NCI-H1694 (cell line): ENCODE data around the gene RCE1.

Experiments used
- DNase-seq: peaks from one replicate; lab custom pipeline; 2025; lab: John Stamatoyannopoulos, UW

RCE1 gene

GRCh38 chr11:66869567-66869870, 26.3 kb downstream of the RCE1 start:
- no peak for DNase-seq

GRCh38 chr11:66870131-66870530, 26.9 kb downstream of the RCE1 start:
- DNase-seq: no peak

GRCh38 chr11:66870616-66871520, 27.6 kb downstream of the RCE1 start:
- DNase-seq: no peak

DNA sequence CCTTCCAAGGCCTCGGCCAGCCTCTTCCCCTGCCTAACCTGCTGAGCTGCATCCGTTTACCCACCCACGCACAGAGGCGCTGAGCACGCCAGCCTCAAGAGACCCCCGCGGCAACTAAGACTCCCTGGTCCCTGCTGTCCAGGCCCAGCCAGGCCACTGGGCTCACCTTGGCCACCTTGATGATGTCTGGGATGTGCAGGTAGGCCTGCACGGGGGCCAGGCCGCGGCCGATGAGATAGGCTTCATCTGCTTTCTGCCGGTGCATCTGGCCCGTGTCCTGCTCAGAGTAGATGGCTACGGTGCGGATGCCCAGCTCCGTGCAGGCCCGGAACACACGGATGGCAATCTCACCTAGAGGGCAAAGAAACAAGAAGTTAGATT, 28.3 kb downstream of the RCE1 start:
- DNase-seq: no peak

DNA sequence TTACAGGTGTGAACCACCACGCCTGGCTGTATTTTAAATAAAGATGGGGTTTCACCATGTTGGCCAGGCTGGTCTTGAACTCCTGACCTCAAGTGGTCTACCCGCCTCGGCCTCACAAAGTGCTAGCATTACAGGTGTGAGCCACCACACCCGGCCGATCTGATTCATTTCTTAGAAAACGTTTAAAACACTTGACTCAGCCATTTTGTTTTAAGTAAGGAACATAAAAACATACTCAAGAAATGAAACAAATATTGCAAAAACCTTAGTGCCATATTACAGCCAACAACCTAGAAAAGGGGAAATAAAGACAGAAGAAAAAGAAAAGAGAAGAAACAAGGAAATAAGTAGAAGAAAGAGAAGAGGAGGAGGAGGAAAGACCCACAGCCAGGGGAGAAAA, 31.0 kb downstream of the RCE1 start:
- DNase-seq: no peak

GRCh38 chr11:66875378-66875777, 32.1 kb downstream of the RCE1 start:
- DNase-seq: no peak

DNA sequence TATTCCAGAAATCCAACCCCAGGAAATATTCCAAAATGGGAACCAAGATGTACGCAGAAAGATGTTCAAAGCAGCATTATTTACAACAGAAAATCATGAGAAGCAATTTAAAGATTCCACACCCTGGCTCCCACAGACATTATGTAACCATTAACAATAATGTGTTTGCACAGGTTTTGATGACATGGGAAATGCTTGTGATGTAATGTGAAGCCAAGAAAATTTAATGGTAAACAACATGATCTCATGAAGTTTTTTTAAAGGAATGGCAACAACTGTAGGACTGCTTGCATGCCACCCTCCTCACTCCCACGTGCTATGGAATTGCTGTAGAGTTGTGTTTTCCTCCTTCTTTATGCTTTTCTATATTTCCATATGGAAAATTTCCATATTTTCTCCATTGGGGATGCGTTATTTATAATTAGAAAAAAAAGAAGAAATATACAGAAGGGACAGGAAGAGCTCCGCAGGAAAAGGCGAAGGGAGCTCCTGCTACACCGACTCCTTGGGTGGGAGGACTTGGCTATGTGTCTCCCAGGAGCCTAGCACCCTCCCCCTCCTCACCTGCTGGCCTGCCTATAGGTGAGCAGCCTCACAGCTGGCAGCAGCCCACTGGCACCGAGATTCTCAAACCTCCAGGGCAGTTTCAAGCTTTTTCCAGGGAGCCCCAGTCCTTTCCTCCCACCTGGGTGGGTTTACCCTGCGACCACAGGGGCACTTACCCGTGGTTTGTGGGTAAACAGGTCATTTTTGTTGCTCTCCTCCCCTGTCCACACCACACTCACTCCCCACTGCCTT, 34.5 kb downstream of the RCE1 start:
- no peak for DNase-seq

GRCh38 chr11:66878474-66878873, 35.2 kb downstream of the RCE1 start:
- DNase-seq: no peak

DNA sequence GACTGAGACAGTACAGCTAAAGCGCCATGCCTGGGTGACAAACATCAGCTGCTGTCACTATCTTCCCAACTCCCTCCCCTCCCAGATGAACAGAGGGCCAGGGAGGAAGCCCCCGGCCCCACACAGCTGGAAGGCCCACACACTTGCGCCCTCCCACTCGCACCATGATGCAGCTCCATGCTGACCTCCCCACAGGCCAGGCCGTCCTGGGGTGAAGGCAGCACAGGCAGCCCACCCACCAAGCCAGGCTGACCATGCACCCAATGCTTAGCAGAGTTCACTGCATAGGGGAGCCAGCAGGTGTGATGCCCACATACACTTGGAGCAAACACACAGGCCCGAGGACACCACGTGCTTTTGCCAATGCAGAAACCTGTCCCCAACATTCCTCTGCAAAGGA, 35.8 kb downstream of the RCE1 start:
- no peak for DNase-seq

GRCh38 chr11:66879583-66879982, 36.3 kb downstream of the RCE1 start:
- DNase-seq: no peak

- DNase-seq: no peak
These were observed 36.8 kb downstream of the RCE1 start for GRCh38 chr11:66879999-66880398.

DNA sequence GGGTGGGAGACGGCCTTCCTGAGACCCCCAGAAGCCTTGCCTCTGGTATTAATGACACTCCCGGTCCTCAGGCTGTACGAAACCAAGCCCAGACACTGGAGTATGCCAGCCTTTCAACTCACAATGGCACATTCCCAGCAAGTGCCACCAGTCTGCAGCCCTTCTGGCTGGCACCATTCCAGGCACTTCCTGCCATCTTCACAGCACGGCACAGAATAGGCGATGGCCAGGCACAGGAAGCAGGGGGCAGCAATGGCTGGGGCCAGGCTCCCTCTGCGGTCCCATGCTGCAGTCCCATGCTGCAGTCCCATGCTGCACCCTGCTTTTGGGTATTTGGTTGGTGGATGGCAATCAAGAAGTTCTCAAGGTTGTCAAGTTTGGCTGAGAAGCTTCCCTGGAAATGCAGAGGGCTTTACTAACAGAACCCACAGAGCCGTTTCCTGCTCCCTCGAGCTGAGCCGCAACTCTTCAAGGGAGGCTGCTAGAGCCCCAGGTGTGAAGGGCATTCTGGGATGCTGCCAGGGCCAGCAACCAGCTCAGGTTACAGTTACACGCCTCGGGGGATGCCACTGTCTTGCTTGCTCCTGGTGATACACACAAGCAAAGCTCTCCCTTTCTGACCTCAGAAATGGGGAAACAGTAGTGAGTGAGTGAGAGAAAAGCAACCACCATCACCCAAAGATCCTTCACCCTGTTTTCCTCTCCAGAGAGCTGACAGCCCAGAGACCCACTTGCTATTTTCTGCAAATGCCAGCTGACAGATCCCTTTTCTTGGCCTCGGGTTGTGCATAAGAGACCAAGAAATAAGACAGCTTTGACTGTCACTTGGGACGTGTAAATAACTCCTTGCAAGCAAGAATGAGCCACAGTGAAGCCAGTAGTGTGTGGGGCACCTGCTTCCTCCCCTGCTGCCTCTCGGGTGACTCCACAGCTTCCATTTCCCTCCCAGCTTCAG, 37.5 kb downstream of the RCE1 start:
- DNase-seq: peak; percentile 39

- no peak for DNase-seq
These were observed 38.2 kb downstream of the RCE1 start for GRCh38 chr11:66881451-66881835.

DNA sequence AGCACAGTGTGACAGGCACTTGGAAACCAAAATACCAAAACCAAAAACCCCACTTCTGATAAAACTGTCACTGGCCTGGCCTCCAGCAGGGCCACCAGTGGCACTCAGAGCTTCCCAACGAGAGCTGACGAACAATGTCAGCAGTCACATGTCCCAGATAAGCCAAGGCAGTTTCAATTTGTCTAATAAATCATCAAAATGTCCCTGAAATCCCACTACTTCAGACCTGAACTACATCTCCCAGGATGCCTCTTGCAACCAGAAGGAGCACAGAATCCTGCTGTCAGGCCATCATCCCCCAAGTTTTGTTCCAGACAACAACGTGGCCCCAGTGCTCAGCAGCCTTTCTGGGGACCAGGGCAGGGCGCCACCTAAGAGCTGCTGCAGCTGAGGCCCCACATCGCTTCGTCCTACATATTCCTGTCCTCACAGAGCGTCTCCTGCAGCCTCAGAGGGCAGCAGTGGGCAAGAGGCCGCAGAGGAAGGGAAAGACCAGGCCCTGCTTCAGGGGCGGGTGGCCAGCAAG, 38.7 kb downstream of the RCE1 start:
- peak; percentile 27 for DNase-seq

GRCh38 chr11:66882561-66883015, 39.3 kb downstream of the RCE1 start:
- DNase-seq: no peak

GRCh38 chr11:66883016-66883965, 40.0 kb downstream of the RCE1 start:
- DNase-seq: peak; percentile 69

DNA sequence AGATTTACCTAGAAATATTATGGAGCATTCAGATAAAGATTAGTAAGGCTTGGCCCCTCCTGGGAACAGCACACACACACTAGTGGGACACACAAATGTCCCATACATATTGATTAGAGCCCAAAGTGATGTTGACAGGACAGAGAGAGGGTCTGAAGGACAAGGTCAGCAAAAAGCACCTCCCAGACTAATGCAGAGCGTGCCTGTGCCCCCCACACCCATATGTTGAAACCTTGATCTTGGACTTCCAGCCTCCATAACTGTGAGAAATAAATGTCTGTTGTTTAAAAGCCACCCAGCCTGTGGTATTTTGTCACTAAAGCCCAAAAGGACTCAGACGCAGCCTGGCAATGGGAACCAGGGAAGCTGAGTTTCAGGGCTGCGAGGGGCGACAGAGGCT, 41.2 kb downstream of the RCE1 start:
- no peak for DNase-seq

- no peak for DNase-seq
These were observed 42.2 kb downstream of the RCE1 start for GRCh38 chr11:66885469-66885868.

DNA sequence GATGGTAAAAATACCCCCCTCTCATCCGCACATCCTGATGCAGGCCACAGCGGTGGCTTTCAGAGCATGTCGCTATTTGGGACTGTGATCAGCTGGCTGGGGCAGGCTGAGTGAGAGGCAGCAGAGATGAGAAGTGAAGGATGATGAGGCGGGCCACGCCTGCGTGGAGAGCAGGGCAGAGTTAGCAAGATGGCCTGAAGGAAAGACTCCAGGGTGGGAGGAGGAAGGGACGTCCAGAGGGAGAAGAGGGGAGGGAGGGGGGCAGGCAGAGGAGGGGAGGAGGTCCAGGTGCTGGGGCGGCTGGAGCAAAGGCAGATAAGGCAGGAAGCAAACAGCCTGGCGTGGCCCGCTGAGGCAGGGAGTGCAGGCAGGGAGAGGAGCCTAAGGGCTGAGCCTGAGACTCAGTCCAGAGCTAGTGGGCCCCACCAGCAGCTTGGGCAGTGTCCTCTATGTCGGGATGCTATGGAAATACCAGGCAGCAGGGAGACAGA, 42.8 kb downstream of the RCE1 start:
- DNase-seq: no peak

GRCh38 chr11:66886671-66887221, 43.5 kb downstream of the RCE1 start:
- DNase-seq: no peak
